ENCODE results near the gene SH2D6. TPM values are rescaled to one million over a fixed set of nuclear protein-coding genes. Genes with fewer than 3 reads are reported as not detected.

SH2D6 gene
- total RNA-seq, 2 experiments from 2014 or later = 0.30 TPM; not detected in 1

GRCh38 chr2:85394976-85395375, 23.5 kb upstream of the SH2D6 start:
- peaks cover 14% of the 10 kb centered on the region for H3K4me1 Mint-ChIP-seq (ENCODE audit: low read depth)
- CTCF ChIA-PET = no interaction called here
- no peak for TF ChIP-seq CTCF (IDR thresholded peaks at IDR 0.05)
- intact Hi-C loops (cut with DNase I, micrococcal nuclease) = loop anchor here in 1 of 2 experiments (10.0 kb wide), 1 partner anchor 310 kb away; no protein-coding TSS in a partner anchor
- H3K36me3 Mint-ChIP-seq (ENCODE audit: low read depth) = peaks cover 32% of the 10 kb centered on the region
- no peak overlapping the region for H3K4me3 ChIP-seq (ENCODE audit: low read length)
- no peaks in the 10 kb centered on the region for H3K27me3 ChIP-seq (ENCODE audit: control insufficient read depth in 1 of 2, insufficient read depth in 2 of 2, low read length in 2 of 2)
- no peak overlapping the region for H3K27ac ChIP-seq (ENCODE audit: low read depth in 1 of 2, low read length in 2 of 2)
- DNase-seq (no peak), ATAC-seq (ENCODE audit: poor library complexity) (no peak)
- H3K9me3 Mint-ChIP-seq = no peaks in the 10 kb centered on the region
- no peak overlapping the region for H3K27ac Mint-ChIP-seq
- POLR2A ChIA-PET = no interaction called here
- H3K9me3 ChIP-seq (ENCODE audit: control insufficient read depth in 1 of 2, insufficient read depth in 1 of 2, low read length in 2 of 2) = no peaks in the 10 kb centered on the region
- H3K36me3 ChIP-seq (ENCODE audit: insufficient read depth, low read length) = peaks cover 49% of the 10 kb centered on the region
- peaks cover 15% of the 10 kb centered on the region for H3K4me1 ChIP-seq (ENCODE audit: insufficient read depth, low read length)
- H3K4me3 Mint-ChIP-seq = no peak overlapping the region
- no peaks in the 10 kb centered on the region for H3K27me3 Mint-ChIP-seq

- ATAC-seq (ENCODE audit: poor library complexity) (no peak), DNase-seq (no peak)
- H3K4me3 ChIP-seq (ENCODE audit: low read length) = no peak overlapping the region
- H3K36me3 ChIP-seq (ENCODE audit: insufficient read depth, low read length) = peaks cover 43% of the 10 kb centered on the region
- Mint-ChIP-seq H3K27ac (no peak overlapping the region), H3K36me3 (ENCODE audit: low read depth) (peaks cover 35% of the 10 kb centered on the region), H3K4me1 (ENCODE audit: low read depth) (peaks cover 14% of the 10 kb centered on the region), H3K27me3 (no peaks in the 10 kb centered on the region), H3K9me3 (no peaks in the 10 kb centered on the region), H3K4me3 (no peak overlapping the region)
- POLR2A ChIA-PET = no interaction called here
- H3K27me3 ChIP-seq (ENCODE audit: control insufficient read depth in 1 of 2, insufficient read depth in 2 of 2, low read length in 2 of 2) = no peaks in the 10 kb centered on the region
- no peak for TF ChIP-seq CTCF (IDR thresholded peaks at IDR 0.05)
- intact Hi-C loops (cut with DNase I, micrococcal nuclease) = loop anchor here in 1 of 2 experiments (10.0 kb wide), 1 partner anchor 309 kb away; no protein-coding TSS in a partner anchor
- H3K4me1 ChIP-seq (ENCODE audit: insufficient read depth, low read length) = peaks cover 15% of the 10 kb centered on the region
- H3K27ac ChIP-seq (ENCODE audit: low read depth in 1 of 2, low read length in 2 of 2) = no peak overlapping the region
- H3K9me3 ChIP-seq (ENCODE audit: control insufficient read depth in 1 of 2, insufficient read depth in 1 of 2, low read length in 2 of 2) = no peaks in the 10 kb centered on the region
- CTCF ChIA-PET = no interaction called here
Measured at GRCh38 chr2:85395912-85396475, 22.5 kb upstream of the SH2D6 start.

GRCh38 chr2:85396531-85397470, 21.7 kb upstream of the SH2D6 start:
- no peaks in the 10 kb centered on the region for H3K27me3 ChIP-seq (ENCODE audit: control insufficient read depth in 1 of 2, insufficient read depth in 2 of 2, low read length in 2 of 2)
- H3K36me3 Mint-ChIP-seq (ENCODE audit: low read depth) = peaks cover 32% of the 10 kb centered on the region
- ChIA-PET POLR2A (no interaction called here), CTCF (no interaction called here)
- no peak overlapping the region for H3K4me3 ChIP-seq (ENCODE audit: low read length)
- peaks cover 8% of the 10 kb centered on the region for H3K4me1 Mint-ChIP-seq (ENCODE audit: low read depth)
- no peak for ATAC-seq (ENCODE audit: poor library complexity)
- H3K27me3 Mint-ChIP-seq = no peaks in the 10 kb centered on the region
- intact Hi-C loops (cut with DNase I, micrococcal nuclease) = loop anchor here in 1 of 2 experiments (10.0 kb wide), 1 partner anchor 308 kb away; no protein-coding TSS in a partner anchor
- no peak for TF ChIP-seq CTCF (IDR thresholded peaks at IDR 0.05)
- peaks cover 11% of the 10 kb centered on the region for H3K4me1 ChIP-seq (ENCODE audit: insufficient read depth, low read length)
- no peak overlapping the region for H3K27ac Mint-ChIP-seq
- H3K9me3 Mint-ChIP-seq = no peaks in the 10 kb centered on the region
- H3K9me3 ChIP-seq (ENCODE audit: control insufficient read depth in 1 of 2, insufficient read depth in 1 of 2, low read length in 2 of 2) = peaks cover 0 to 2% of the 10 kb centered on the region in 2 experiments
- no peak for DNase-seq
- no peak overlapping the region for H3K4me3 Mint-ChIP-seq
- peaks cover 39% of the 10 kb centered on the region for H3K36me3 ChIP-seq (ENCODE audit: insufficient read depth, low read length)
- no peak overlapping the region for H3K27ac ChIP-seq (ENCODE audit: low read depth in 1 of 2, low read length in 2 of 2)
